Stomach (tissue), 9 donors: Measurements from ENCODE around the gene PSMD9. TPM values are rescaled to one million over a fixed set of nuclear protein-coding genes. Genes with fewer than 3 reads are reported as not detected.

Experiments
- DNase-seq, 2 donors: peaks; one replicate each; pipeline versions ENCODE4 v3.0.0 to v3.0.0-alpha.2; 2013 to 2019
- H3K27ac ChIP-seq, 5 donors: fragments of 200-600 bp in 4 of 5; sonication (generic) in 4 of 5; one replicate each; pipeline ENCODE4 v1.5.1; 2013 to 2019; ENCODE audit warnings: mild to moderate bottlenecking in 1 of 5, moderate library complexity in 1 of 5
- H3K27me3 ChIP-seq, 3 donors: fragments of 200-600 bp; sonication (generic); one replicate each; pipeline ENCODE4 v1.5.1; 2017 to 2019; ENCODE audit warnings: mixed run types in 1 of 3
- H3K36me3 ChIP-seq, 4 donors: fragments of 200-600 bp; sonication (generic); 1 replicate in 3 of 4; 2 replicates in 1 of 4; pipeline ENCODE4 v1.5.1; 2016 to 2019
- H3K4me1 ChIP-seq, 4 donors: fragments of 200-600 bp; sonication (generic); one replicate each; pipeline ENCODE4 v1.5.1; 2016 to 2019
- H3K4me3 ChIP-seq, 4 donors: fragments of 200-600 bp; sonication (generic) in 3 of 4; one replicate each; pipeline ENCODE4 v1.5.1; 2016 to 2019; ENCODE audit warnings: mild to moderate bottlenecking in 1 of 4
- H3K9me3 ChIP-seq, 4 donors: fragments of 200-600 bp; sonication (generic); one replicate each; pipeline ENCODE4 v1.5.1; 2016 to 2019
- CTCF ChIP-seq, 7 experiments: fragments of 450-650 bp in 4 of 7; fragments of 200-600 bp in 3 of 7; sonication (generic) in 3 of 7; IDR thresholded peaks; one replicate each; pipeline ENCODE4 v1.5.1; 2016 to 2019; ENCODE audit warnings: antibody characterized with exemption in 7 of 7, control low read depth in 2 of 7, mild to moderate bottlenecking in 1 of 7
- EP300 ChIP-seq: sonication (generic); formaldehyde crosslinking; IDR thresholded peaks from one replicate; pipeline ENCODE4 v1.6.1; 2017; ENCODE audit warnings: antibody characterized with exemption
- POLR2A ChIP-seq, 4 donors: fragments of 450-650 bp; IDR thresholded peaks; one replicate each; pipeline ENCODE4 v1.6.1; 2016; ENCODE audit warnings: antibody characterized with exemption in 4 of 4, control low read depth in 2 of 4, mild to moderate bottlenecking in 1 of 4, moderate library complexity in 1 of 4
- POLR2AphosphoS5 ChIP-seq, 3 donors: sonication (generic); formaldehyde crosslinking; IDR thresholded peaks; one replicate each; pipeline ENCODE4 v1.6.1; 2016; ENCODE audit warnings: antibody characterized with exemption in 3 of 3
- WGBS, 5 donors: extraction: QIAGEN DNeasy Blood & Tissue Kit in 3 of 5; methylation state at CpG; one replicate each; pipeline versions ENCODE4 v1.1.5 to v1.1.7; 2013 to 2018; 5-methylcytosine and 5-hydroxymethylcytosine counted together
- intact Hi-C: fragments of 100-400 bp; cut with DNase I; formaldehyde crosslinking; loops from one replicate; pipeline ENCODE4 v1.15.1; 2023; ENCODE audit warnings: low total_unique reads
- polyA plus RNA-seq, 3 donors: library from polyadenylated mRNA; stranded (reverse); fragments of 200-250 nt; gene quantifications; one replicate each; pipeline ENCODE4 v1.2.3, GENCODE V29; 2013
- total RNA-seq, 5 donors: library from RNA; depleted of rRNA; stranded (reverse); fragments of >200 nt; gene quantifications; one replicate each; pipeline versions ENCODE4 v1.1.0 to v1.2.3, GENCODE V29; 2014 to 2016
- donor health status: healthy with polysubstance abuse.
- donor health status: Bipolar disorder and iron deficiency.
- donor health status: healthy.

The PSMD9 gene
- total and polyA plus RNA-seq, 8 donors, result 2.9 to 97.3 (median 30.6) TPM

- TF ChIP-seq EP300 (no peak), CTCF (IDR thresholded peaks at IDR 0.05) (no peak), POLR2A (IDR thresholded peaks at IDR 0.05) (no peak), POLR2AphosphoS5 (IDR thresholded peaks at IDR 0.05) (no peak)
- peaks cover 76 to 100% (median 99%) of the 10 kb centered on the region in 4 donors for H3K36me3 ChIP-seq
- H3K9me3 ChIP-seq, result no peaks in the 10 kb centered on the region
- no peaks in the 10 kb centered on the region for H3K27me3 ChIP-seq
- no peak overlapping the region for H3K27ac ChIP-seq
- H3K4me1 ChIP-seq, result peaks cover under 1 to 5% (median 2%) of the 10 kb centered on the region in 4 donors
- no peak for DNase-seq
- H3K4me3 ChIP-seq, result no peak overlapping the region
- 93 to 96% (median 94%) methylated on average over 12 to 14 of the region's 14 CpGs for WGBS, 5 donors
- intact Hi-C loops, result no loop called here
Measured at GRCh38 chr12:121899590-121899989, 11.0 kb downstream of the PSMD9 start.

GRCh38 chr12:121903202-121903601 is 14.6 kb downstream of the PSMD9 start:
- Histone ChIP-seq H3K27ac (no peak overlapping the region), H3K4me3 (no peak overlapping the region), H3K4me1 (no peaks in the 10 kb centered on the region), H3K36me3 (peaks cover 70 to 100% (median 100%) of the 10 kb centered on the region in 4 donors), H3K27me3 (no peaks in the 10 kb centered on the region), H3K9me3 (no peaks in the 10 kb centered on the region)
- intact Hi-C loops, result no loop called here
- TF ChIP-seq POLR2AphosphoS5 (IDR thresholded peaks at IDR 0.05) (no peak), CTCF (IDR thresholded peaks at IDR 0.05) (no peak), EP300 (no peak), POLR2A (IDR thresholded peaks at IDR 0.05) (no peak)
- no peak for DNase-seq
- WGBS, 5 donors, result 90 to 98% (median 92%) methylated on average over 2 of the region's 2 CpGs

GRCh38 chr12:121905746-121906145 is 17.2 kb downstream of the PSMD9 start:
- TF ChIP-seq CTCF (IDR thresholded peaks at IDR 0.05) (no peak), EP300 (no peak), POLR2A (IDR thresholded peaks at IDR 0.05) (no peak), POLR2AphosphoS5 (IDR thresholded peaks at IDR 0.05) (no peak)
- H3K27me3 ChIP-seq, result no peaks in the 10 kb centered on the region
- H3K27ac ChIP-seq, result no peak overlapping the region
- 82 to 93% (median 89%) methylated on average over 4 of the region's 4 CpGs for WGBS, 5 donors
- DNase-seq, result no peak
- H3K4me3 ChIP-seq, result no peak overlapping the region
- H3K9me3 ChIP-seq, result no peaks in the 10 kb centered on the region
- no peaks in the 10 kb centered on the region for H3K4me1 ChIP-seq
- intact Hi-C loops, result no loop called here
- H3K36me3 ChIP-seq, result peaks cover 59 to 100% (median 100%) of the 10 kb centered on the region in 4 donors

GRCh38 chr12:121908702-121909101 is 20.1 kb downstream of the PSMD9 start:
- 50 to 67% (median 61%) methylated on average over 2 of the region's 2 CpGs for WGBS, 5 donors
- intact Hi-C loops, result no loop called here
- H3K36me3 ChIP-seq, result peaks cover 40 to 99% (median 98%) of the 10 kb centered on the region in 4 donors

More at GRCh38 chr12:121908702-121909101, 20.1 kb downstream of the PSMD9 start:
- Histone ChIP-seq H3K4me1 (no peaks in the 10 kb centered on the region), H3K9me3 (no peaks in the 10 kb centered on the region), H3K4me3 (no peak overlapping the region), H3K27ac (no peak overlapping the region), H3K27me3 (no peaks in the 10 kb centered on the region)
- TF ChIP-seq CTCF (IDR thresholded peaks at IDR 0.05), result no peak
- TF ChIP-seq POLR2A (IDR thresholded peaks at IDR 0.05), result no peak
- TF ChIP-seq EP300, result no peak
- no peak for TF ChIP-seq POLR2AphosphoS5 (IDR thresholded peaks at IDR 0.05)
- no peak for DNase-seq
